OCI-LY7 (cell line): ENCODE data around the gene KIAA1671.

Source experiments
- CTCF ChIP-seq: fragments of 200-600 bp; sonication (generic); conservative IDR thresholded peaks from 2 replicates; pipeline ENCODE4 v1.5.1; 2014; ENCODE audit warnings: mild to moderate bottlenecking, antibody characterized with exemption, low read length, moderate library complexity, mixed read lengths
- EZH2phosphoT487 ChIP-seq: fragments of 200-600 bp; sonication (generic); IDR thresholded peaks from 2 replicates; pipeline ENCODE4 v1.6.1; 2018; ENCODE audit warnings: low read depth, borderline replicate concordance, mild to moderate bottlenecking, mixed run types, antibody characterized with exemption, low read length, moderate library complexity, mixed read lengths

- TF ChIP-seq EZH2phosphoT487 = no peak
- no peak for TF ChIP-seq CTCF
Observed at GRCh38 chr22:25098445-25099081, 146.0 kb downstream of the KIAA1671 start.
